HFFc6 (cell line): ENCODE results near the gene ZDHHC6. TPM values are rescaled to one million over a fixed set of nuclear protein-coding genes. Genes with fewer than 3 reads are reported as not detected.
"Not testable (repeated sequence)": the region's sequence is repeated elsewhere in the genome, so short reads cannot be mapped to it uniquely, and the experiment has no call there.

Experiments
- DNase-seq: peaks from one replicate; pipeline ENCODE4 v3.0.0-alpha.2; 2018
- H3K27ac Mint-ChIP-seq: 2 replicates; pipeline ENCODE4 v1.8.0; 2020; ENCODE audit warnings: mild to moderate bottlenecking, mixed read lengths
- H3K27me3 Mint-ChIP-seq: 2 replicates; pipeline ENCODE4 v1.8.0; 2021; ENCODE audit warnings: mild to moderate bottlenecking, moderate library complexity, mixed read lengths; ENCODE audit not compliant: insufficient read depth
- H3K36me3 Mint-ChIP-seq: 2 replicates; pipeline ENCODE4 v1.8.0; 2021; ENCODE audit warnings: low read depth, mixed read lengths
- H3K4me1 Mint-ChIP-seq: 2 replicates; pipeline ENCODE4 v1.8.0; 2020; ENCODE audit warnings: low read depth, mixed read lengths
- H3K4me3 Mint-ChIP-seq: 2 replicates; pipeline ENCODE4 v1.8.0; 2020; ENCODE audit warnings: mild to moderate bottlenecking, moderate library complexity, mixed read lengths
- H3K9me3 Mint-ChIP-seq: 2 replicates; pipeline ENCODE4 v1.8.0; 2020; ENCODE audit warnings: mild to moderate bottlenecking, mixed read lengths
- total RNA-seq, 6 experiments: library from RNA; stranded (reverse); fragmentation: NEBNext Ultra II Directional; extraction: Animal tissue kit (Norgen Biotek cat#: 25700); gene quantifications; 2 replicates in 1 of 6; 3 replicates in 5 of 6; pipeline ENCODE4 v1.2.3, GENCODE V29; 2021
- TF ChIP-seq, protein P1 (sequence below): fragments of 200-600 bp; sonication (generic); IDR thresholded peaks from 2 replicates; pipeline ENCODE4 v1.5.0; 2021; ENCODE audit warnings: antibody characterized with exemption, mild to moderate bottlenecking

The ZDHHC6 gene
- total RNA-seq, 6 experiments from 2014 or later, result 23.1 to 30.5 (median 25.7) TPM

DNA sequence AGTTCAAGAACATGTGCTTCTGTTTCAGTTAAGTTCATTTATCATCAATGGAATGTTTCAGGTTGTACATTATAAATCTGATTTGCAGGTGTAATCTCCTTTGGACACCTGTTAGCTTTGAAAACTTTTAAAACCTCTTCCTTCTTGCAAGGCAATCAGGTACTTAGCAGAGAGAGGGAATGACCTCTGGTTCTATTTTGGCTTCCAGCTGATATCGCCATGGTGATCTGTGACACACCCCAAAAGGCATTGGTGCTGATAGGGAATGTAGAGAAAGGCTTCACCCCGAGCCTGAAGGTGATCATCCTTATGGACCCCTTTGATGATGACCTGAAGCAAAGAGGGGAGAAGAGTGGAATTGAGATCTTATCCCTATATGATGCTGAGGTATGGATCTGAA is 37.4 kb downstream of the ZDHHC6 start:
- TF ChIP-seq, protein P1, sequence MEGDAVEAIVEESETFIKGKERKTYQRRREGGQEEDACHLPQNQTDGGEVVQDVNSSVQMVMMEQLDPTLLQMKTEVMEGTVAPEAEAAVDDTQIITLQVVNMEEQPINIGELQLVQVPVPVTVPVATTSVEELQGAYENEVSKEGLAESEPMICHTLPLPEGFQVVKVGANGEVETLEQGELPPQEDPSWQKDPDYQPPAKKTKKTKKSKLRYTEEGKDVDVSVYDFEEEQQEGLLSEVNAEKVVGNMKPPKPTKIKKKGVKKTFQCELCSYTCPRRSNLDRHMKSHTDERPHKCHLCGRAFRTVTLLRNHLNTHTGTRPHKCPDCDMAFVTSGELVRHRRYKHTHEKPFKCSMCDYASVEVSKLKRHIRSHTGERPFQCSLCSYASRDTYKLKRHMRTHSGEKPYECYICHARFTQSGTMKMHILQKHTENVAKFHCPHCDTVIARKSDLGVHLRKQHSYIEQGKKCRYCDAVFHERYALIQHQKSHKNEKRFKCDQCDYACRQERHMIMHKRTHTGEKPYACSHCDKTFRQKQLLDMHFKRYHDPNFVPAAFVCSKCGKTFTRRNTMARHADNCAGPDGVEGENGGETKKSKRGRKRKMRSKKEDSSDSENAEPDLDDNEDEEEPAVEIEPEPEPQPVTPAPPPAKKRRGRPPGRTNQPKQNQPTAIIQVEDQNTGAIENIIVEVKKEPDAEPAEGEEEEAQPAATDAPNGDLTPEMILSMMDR, result no peak
- Mint-ChIP-seq H3K9me3 (no peaks in the 10 kb centered on the region), H3K4me3 (no peak overlapping the region), H3K27ac (no peak overlapping the region), H3K4me1 (peaks cover 10% of the 10 kb centered on the region), H3K36me3 (peaks cover 7% of the 10 kb centered on the region; the same call in 1 of the 2 replicates), H3K27me3 (peaks cover 9% of the 10 kb centered on the region)
- DNase-seq, result no peak

DNA sequence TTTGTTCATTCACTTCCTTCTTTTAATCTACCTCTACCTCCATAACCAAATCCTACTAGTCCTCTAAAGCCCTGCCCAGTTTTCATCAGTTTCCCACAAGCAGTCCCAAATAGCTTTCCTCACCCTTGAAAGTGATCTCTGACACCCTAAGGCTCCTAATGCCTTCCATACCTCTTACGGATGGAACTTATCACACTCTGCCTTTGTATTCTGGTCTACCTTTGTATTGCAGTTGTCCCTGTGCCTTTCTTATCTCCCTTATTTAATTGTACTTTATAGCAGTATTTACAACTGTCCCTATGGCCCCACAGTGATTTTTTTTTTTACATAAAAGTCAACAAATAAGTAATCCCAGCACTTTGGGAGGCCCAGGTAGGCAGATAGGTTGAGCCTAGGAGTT is 39.0 kb downstream of the ZDHHC6 start:
- no peaks in the 10 kb centered on the region for H3K9me3 Mint-ChIP-seq
- H3K27ac Mint-ChIP-seq, result no peak overlapping the region
- TF ChIP-seq, protein P1, result no peak

DNA sequence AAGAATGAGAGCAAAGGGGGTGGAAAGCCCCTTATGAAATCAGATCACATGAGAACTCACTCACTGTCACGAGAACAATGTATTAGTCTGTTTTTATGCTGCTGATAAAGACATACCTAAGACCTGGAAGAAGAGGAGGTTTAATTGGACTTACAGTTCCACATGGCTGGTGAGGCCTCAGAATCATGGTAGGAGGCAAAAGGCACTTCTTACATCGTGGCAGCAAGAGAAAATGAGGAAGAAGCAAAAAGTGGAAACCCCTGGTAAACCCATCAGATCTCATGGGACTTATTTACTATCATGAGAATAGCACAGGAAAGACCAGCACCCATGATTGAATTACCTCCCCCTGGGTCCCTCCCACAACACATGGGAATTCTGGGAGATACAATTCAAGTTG is 39.9 kb downstream of the ZDHHC6 start:
- not testable (repeated sequence) for H3K9me3 Mint-ChIP-seq, H3K4me3 Mint-ChIP-seq, H3K36me3 Mint-ChIP-seq, H3K27me3 Mint-ChIP-seq, H3K27ac Mint-ChIP-seq, DNase-seq
- H3K4me1 Mint-ChIP-seq, result peaks cover 18% of the 10 kb centered on the region

More for the DNA sequence above, 39.0 kb downstream of the ZDHHC6 start:
- peaks cover 8% of the 10 kb centered on the region for H3K27me3 Mint-ChIP-seq
- peaks cover 7% of the 10 kb centered on the region; the same call in 1 of the 2 replicates for H3K36me3 Mint-ChIP-seq
- DNase-seq, result no peak
- no peak overlapping the region for H3K4me3 Mint-ChIP-seq
- peaks cover 18% of the 10 kb centered on the region for H3K4me1 Mint-ChIP-seq

DNA sequence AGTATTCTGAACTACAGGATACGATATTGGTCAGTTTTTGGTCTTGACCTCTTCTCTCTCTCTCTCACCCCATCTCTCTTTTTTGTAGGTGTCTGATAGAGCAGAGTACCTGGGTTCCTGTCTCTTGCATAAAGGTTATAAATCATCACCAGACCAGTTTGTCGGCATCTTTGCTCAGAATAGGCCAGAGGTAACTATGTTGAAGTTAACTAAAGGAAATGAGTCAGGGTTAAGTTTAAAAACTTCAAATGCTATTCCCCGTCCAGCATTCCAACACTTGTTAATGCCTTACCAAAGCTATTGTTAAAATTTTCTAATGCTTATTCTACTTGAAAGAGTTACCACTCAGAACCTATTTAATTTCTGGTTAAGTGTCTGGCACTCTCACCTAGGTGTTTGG is 42.1 kb downstream of the ZDHHC6 start:
- Mint-ChIP-seq H3K27ac (peak overlapping the region; percentile 6; the same call in 1 of the 2 replicates), H3K36me3 (peaks cover 7% of the 10 kb centered on the region; the same call in 1 of the 2 replicates), H3K27me3 (peaks cover under 1% of the 10 kb centered on the region; the same call in 1 of the 2 replicates), H3K9me3 (no peaks in the 10 kb centered on the region), H3K4me3 (no peak overlapping the region), H3K4me1 (peaks cover 18% of the 10 kb centered on the region)
- no peak for DNase-seq
- TF ChIP-seq, protein P1, result no peak

DNA sequence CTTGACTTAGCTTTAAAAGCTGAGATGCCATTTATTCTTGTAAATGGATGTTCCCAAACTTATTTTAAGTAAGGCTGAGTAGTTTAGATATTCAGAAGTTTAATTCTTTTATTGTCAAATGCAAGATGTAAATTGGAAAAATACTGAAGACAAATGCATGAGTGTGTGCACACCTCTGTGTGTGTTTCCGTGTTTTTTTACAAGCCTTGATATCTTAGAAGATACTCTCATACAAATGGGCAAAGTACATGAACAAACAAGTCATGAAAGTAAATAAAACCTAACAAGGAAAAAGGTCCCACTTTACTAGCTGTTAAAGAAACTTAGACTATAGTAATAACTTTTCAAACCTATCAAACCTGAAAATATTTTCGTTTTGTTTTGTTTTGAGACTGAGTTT is 43.8 kb downstream of the ZDHHC6 start:
- DNase-seq, result no peak
- Mint-ChIP-seq H3K4me3 (no peak overlapping the region), H3K36me3 (peaks cover 7% of the 10 kb centered on the region; the same call in 1 of the 2 replicates), H3K4me1 (peaks cover 18% of the 10 kb centered on the region), H3K9me3 (no peaks in the 10 kb centered on the region), H3K27ac (no peak overlapping the region), H3K27me3 (no peaks in the 10 kb centered on the region)
- TF ChIP-seq, protein P1, result no peak

DNA sequence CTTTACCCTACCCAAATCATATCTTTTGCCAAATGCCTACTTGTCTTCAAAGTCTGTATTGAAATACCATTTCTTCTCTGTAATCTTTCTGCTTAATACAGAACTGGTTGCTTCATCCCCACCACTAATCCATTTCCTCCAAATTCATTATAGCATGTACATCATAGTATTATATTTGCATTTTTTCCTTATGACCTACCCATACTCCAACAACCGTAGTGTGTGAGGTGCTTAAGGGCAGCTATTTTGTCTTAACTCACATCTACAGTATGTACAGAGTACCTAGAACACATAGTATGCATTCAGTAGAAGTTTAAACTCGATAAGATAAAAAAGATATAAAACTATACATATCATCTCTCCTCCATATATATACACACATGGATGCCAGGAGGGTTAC is 49.1 kb downstream of the ZDHHC6 start:
- Mint-ChIP-seq H3K4me1 (no peaks in the 10 kb centered on the region), H3K9me3 (no peaks in the 10 kb centered on the region)

More for the DNA sequence above, 49.1 kb downstream of the ZDHHC6 start:
- Mint-ChIP-seq H3K27ac (no peak overlapping the region), H3K36me3 (no peaks in the 10 kb centered on the region), H3K4me3 (no peak overlapping the region), H3K27me3 (peaks cover 3% of the 10 kb centered on the region)
- TF ChIP-seq, protein P1, result no peak
- DNase-seq, result no peak
